K562 (cell line): ENCODE data around the gene FAM24B. TPM values are rescaled to one million over a fixed set of nuclear protein-coding genes. Genes with fewer than 3 reads are reported as not detected.

Experiments used
- EGR1 ChIP-seq: fragments of 450-650 bp; conservative IDR thresholded peaks from 2 replicates; pipeline ENCODE4 v1.6.1; 2017; ENCODE audit warnings: mild to moderate bottlenecking
- EP300 ChIP-seq: IDR thresholded peaks from 2 replicates; pipeline ENCODE4 v1.6.1; 2012; ENCODE audit warnings: low read length, improper control_type of control experiment
- JUNB ChIP-seq: fragments of 450-650 bp; formaldehyde crosslinking; conservative IDR thresholded peaks from 2 replicates; pipeline ENCODE4 v1.4.0; 2020; ENCODE audit warnings: mild to moderate bottlenecking
- RBM15 ChIP-seq: fragments of 200-400 bp; formaldehyde crosslinking; IDR thresholded peaks from 2 replicates; pipeline ENCODE4 v1.6.1; 2018; ENCODE audit warnings: mild to moderate bottlenecking, low read length, moderate library complexity; ENCODE audit not compliant: insufficient read depth
- SETDB1 ChIP-seq: IDR thresholded peaks from one replicate; pipeline ENCODE4 v1.6.1; 2012; ENCODE audit warnings: low read length, control low read depth, inconsistent platforms
- SMARCB1 ChIP-seq: IDR thresholded peaks from 2 replicates; pipeline ENCODE4 v1.6.1; 2011; ENCODE audit warnings: improper control_type of control experiment, low read depth; ENCODE audit not compliant: insufficient read length
- SUPT5H ChIP-seq: fragments of 450-650 bp; IDR thresholded peaks from 2 replicates; pipeline ENCODE4 v1.6.1; 2016
- ZBED1 ChIP-seq: IDR thresholded peaks from 2 replicates; pipeline ENCODE4 v1.6.1; 2014
- ZEB2 ChIP-seq: fragments of 450-650 bp; IDR thresholded peaks from 2 replicates; pipeline ENCODE4 v1.6.1; 2016
- ZNF263 ChIP-seq: sonication (generic); formaldehyde crosslinking; IDR thresholded peaks from 2 replicates; pipeline ENCODE4 v1.8.0; 2022; ENCODE audit warnings: mild to moderate bottlenecking, missing genetic modification reagents, borderline replicate concordance
- ZNF785 ChIP-seq: fragments of 250-450 bp; sonication (Bioruptor Pico); IDR thresholded peaks from 2 replicates; pipeline ENCODE4 v1.4.0; 2020; ENCODE audit warnings: mild to moderate bottlenecking
- polyA plus RNA-seq, 8 experiments: library from polyadenylated mRNA; depleted of rRNA in 4 of 8; stranded (reverse) in 5 of 8; unstranded in 3 of 8; fragments of >200 nt; fragmentation: Nextera tagmentation in 2 of 8; fragmentation: Illumina TruSeq in 1 of 8; extraction: Ambion mirVana in 2 of 8; extraction: Trizol in 1 of 8; gene quantifications; 2 replicates each; pipeline versions ENCODE4 v1.2.1 to v1.2.3, GENCODE V29; 2011 to 2014; ENCODE audit warnings: inconsistent platforms in 1 of 8, missing spikeins in 1 of 8
- total RNA-seq, 7 experiments: library from RNA; depleted of rRNA in 6 of 7; stranded (reverse); fragments of >200 nt in 6 of 7; fragmentation: Illumina TruSeq in 2 of 7; extraction: Trizol in 2 of 7; gene quantifications; 2 replicates each; pipeline versions ENCODE4 v1.2.1 to v1.2.3, GENCODE V29; 2011 to 2021; ENCODE audit warnings: low replicate concordance in 1 of 7
- TF ChIP-seq, protein P1 (sequence below): fragments of 450-650 bp; IDR thresholded peaks from 2 replicates; pipeline ENCODE4 v1.6.1; 2018; ENCODE audit not compliant: partially characterized antibody
- TF ChIP-seq, protein P2 (sequence below), 3 experiments: fragments of 200-800 bp in 1 of 3; fragments of 250-450 bp in 1 of 3; fragments of 450-650 bp in 1 of 3; sonication (Bioruptor Pico) in 1 of 3; sonication (Bioruptor generic) in 1 of 3; formaldehyde crosslinking in 1 of 3; IDR thresholded peaks; 2 replicates each; pipeline versions ENCODE4 v1.6.1 to v1.8.0; 2016 to 2022; ENCODE audit warnings: mild to moderate bottlenecking in 2 of 3, missing genetic modification characterization in 2 of 3, missing compliant biosample characterization in 1 of 3, moderate library complexity in 1 of 3
- TF ChIP-seq, protein P3 (sequence below): fragments of 200-800 bp; sonication (Bioruptor generic); IDR thresholded peaks from 2 replicates; pipeline ENCODE4 v1.6.1; 2017; ENCODE audit warnings: missing genetic modification characterization, missing compliant biosample characterization
- TF ChIP-seq, protein P4 (sequence below): IDR thresholded peaks from 3 replicates; pipeline ENCODE4 v1.6.1; 2011; ENCODE audit warnings: borderline replicate concordance, mild to moderate bottlenecking, moderate library complexity; ENCODE audit not compliant: insufficient read length; ENCODE audit errors: extremely low read depth

The FAM24B gene
- total and polyA plus RNA-seq, 9 of the 15 experiments (the other 6 are each of a cell fraction or from before 2014, with no cell fraction given) = 6.0 to 19.6 (median 9.2) TPM

DNA sequence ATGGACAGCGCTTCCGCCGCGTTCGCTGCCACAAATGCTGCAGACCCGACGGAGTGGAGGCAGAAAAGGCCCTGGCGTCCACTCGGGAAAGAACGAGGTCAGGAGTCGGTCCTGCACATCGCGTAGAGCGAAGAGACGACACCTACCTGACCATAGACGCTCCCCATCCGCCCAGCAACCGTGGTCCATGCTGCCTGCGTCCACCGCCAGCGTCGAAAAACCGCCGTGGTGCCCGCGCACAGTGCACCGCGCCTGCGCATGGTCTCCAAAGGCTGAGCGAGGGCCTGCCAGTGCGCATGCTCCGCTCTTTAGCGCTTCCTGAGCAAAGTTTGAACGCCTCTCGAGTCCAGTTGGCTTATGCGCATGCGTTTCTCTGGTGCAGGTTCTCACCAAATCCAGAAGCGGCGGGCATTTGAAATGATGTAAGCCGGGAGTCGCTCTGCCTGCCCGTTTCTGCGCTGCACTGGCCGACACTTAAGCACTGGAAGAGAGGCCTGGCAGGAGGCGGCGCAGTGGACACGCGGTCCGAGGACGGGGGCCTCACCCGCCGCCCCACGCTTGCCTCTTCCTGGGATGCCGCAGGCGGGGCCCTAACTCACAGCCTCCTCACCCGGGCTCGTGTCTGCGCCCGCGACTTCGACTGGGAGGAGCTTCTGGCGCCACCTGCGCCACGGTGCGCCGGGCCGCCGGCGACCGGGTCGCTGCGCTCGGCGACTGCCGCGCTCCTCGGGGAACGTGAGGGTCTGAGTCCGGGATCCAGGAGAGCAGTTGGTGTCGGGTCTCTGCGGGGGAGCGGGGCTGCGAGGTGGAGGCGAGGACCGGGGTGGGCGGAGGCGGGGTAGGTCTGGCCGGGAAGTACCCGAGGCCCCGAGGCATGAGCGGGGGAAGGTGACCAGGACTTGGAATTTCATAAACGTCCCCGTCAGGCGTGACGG, at the start of gene FAM24B (continued):
- TF ChIP-seq, protein P1, sequence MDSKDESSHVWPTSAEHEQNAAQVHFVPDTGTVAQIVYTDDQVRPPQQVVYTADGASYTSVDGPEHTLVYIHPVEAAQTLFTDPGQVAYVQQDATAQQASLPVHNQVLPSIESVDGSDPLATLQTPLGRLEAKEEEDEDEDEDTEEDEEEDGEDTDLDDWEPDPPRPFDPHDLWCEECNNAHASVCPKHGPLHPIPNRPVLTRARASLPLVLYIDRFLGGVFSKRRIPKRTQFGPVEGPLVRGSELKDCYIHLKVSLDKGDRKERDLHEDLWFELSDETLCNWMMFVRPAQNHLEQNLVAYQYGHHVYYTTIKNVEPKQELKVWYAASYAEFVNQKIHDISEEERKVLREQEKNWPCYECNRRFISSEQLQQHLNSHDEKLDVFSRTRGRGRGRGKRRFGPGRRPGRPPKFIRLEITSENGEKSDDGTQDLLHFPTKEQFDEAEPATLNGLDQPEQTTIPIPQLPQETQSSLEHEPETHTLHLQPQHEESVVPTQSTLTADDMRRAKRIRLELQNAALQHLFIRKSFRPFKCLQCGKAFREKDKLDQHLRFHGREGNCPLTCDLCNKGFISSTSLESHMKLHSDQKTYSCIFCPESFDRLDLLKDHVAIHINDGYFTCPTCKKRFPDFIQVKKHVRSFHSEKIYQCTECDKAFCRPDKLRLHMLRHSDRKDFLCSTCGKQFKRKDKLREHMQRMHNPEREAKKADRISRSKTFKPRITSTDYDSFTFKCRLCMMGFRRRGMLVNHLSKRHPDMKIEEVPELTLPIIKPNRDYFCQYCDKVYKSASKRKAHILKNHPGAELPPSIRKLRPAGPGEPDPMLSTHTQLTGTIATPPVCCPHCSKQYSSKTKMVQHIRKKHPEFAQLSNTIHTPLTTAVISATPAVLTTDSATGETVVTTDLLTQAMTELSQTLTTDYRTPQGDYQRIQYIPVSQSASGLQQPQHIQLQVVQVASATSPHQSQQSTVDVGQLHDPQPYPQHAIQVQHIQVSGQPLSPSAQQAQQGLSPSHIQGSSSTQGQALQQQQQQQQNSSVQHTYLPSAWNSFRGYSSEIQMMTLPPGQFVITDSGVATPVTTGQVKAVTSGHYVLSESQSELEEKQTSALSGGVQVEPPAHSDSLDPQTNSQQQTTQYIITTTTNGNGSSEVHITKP = peak; percentile 86
- TF ChIP-seq, protein P2, sequence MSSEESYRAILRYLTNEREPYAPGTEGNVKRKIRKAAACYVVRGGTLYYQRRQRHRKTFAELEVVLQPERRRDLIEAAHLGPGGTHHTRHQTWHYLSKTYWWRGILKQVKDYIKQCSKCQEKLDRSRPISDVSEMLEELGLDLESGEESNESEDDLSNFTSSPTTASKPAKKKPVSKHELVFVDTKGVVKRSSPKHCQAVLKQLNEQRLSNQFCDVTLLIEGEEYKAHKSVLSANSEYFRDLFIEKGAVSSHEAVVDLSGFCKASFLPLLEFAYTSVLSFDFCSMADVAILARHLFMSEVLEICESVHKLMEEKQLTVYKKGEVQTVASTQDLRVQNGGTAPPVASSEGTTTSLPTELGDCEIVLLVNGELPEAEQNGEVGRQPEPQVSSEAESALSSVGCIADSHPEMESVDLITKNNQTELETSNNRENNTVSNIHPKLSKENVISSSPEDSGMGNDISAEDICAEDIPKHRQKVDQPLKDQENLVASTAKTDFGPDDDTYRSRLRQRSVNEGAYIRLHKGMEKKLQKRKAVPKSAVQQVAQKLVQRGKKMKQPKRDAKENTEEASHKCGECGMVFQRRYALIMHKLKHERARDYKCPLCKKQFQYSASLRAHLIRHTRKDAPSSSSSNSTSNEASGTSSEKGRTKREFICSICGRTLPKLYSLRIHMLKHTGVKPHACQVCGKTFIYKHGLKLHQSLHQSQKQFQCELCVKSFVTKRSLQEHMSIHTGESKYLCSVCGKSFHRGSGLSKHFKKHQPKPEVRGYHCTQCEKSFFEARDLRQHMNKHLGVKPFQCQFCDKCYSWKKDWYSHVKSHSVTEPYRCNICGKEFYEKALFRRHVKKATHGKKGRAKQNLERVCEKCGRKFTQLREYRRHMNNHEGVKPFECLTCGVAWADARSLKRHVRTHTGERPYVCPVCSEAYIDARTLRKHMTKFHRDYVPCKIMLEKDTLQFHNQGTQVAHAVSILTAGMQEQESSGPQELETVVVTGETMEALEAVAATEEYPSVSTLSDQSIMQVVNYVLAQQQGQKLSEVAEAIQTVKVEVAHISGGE (CRISPR knock-in tag; IDR thresholded peaks at IDR 0.05) = peak in 1 of 3 experiments; percentile 62; a peak in 1 of 6 replicates
- TF ChIP-seq SUPT5H = peak; percentile 69
- no peak for TF ChIP-seq RBM15
- no peak for TF ChIP-seq EP300
- TF ChIP-seq ZBED1 = no peak
- 0 out of 2 replicates have a peak, but pooled peaks have one; percentile 6 for TF ChIP-seq ZNF263 (CRISPR knock-in tag)
- TF ChIP-seq ZNF785 (CRISPR knock-in tag) = no peak
- no peak for TF ChIP-seq ZEB2
- TF ChIP-seq, protein P3, sequence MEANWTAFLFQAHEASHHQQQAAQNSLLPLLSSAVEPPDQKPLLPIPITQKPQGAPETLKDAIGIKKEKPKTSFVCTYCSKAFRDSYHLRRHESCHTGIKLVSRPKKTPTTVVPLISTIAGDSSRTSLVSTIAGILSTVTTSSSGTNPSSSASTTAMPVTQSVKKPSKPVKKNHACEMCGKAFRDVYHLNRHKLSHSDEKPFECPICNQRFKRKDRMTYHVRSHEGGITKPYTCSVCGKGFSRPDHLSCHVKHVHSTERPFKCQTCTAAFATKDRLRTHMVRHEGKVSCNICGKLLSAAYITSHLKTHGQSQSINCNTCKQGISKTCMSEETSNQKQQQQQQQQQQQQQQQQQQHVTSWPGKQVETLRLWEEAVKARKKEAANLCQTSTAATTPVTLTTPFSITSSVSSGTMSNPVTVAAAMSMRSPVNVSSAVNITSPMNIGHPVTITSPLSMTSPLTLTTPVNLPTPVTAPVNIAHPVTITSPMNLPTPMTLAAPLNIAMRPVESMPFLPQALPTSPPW (CRISPR knock-in tag) = peak; percentile 56
- TF ChIP-seq SETDB1 = peak; percentile 66
- TF ChIP-seq EGR1 = peak; percentile 47
- TF ChIP-seq, protein P4, sequence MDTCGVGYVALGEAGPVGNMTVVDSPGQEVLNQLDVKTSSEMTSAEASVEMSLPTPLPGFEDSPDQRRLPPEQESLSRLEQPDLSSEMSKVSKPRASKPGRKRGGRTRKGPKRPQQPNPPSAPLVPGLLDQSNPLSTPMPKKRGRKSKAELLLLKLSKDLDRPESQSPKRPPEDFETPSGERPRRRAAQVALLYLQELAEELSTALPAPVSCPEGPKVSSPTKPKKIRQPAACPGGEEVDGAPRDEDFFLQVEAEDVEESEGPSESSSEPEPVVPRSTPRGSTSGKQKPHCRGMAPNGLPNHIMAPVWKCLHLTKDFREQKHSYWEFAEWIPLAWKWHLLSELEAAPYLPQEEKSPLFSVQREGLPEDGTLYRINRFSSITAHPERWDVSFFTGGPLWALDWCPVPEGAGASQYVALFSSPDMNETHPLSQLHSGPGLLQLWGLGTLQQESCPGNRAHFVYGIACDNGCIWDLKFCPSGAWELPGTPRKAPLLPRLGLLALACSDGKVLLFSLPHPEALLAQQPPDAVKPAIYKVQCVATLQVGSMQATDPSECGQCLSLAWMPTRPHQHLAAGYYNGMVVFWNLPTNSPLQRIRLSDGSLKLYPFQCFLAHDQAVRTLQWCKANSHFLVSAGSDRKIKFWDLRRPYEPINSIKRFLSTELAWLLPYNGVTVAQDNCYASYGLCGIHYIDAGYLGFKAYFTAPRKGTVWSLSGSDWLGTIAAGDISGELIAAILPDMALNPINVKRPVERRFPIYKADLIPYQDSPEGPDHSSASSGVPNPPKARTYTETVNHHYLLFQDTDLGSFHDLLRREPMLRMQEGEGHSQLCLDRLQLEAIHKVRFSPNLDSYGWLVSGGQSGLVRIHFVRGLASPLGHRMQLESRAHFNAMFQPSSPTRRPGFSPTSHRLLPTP = no peak
- no peak for TF ChIP-seq JUNB (CRISPR knock-in tag)
- no peak for TF ChIP-seq SMARCB1
